Osteocyte (in vitro differentiated cells): ENCODE data around the gene LRP3. TPM values are rescaled to one million over a fixed set of nuclear protein-coding genes. Genes with fewer than 3 reads are reported as not detected.
"Not testable (repeated sequence)": the region's sequence is repeated elsewhere in the genome, so short reads cannot be mapped to it uniquely, and the experiment has no call there.

Experiments used
- DNase-seq: peaks from one replicate; pipeline ENCODE4 v3.0.0; 2021; ENCODE audit warnings: mixed read lengths; ENCODE audit not compliant: unreplicated experiment; ENCODE audit errors: extremely low spot score
- H3K27ac Mint-ChIP-seq: one replicate; pipeline ENCODE4 v1.8.0; 2021; ENCODE audit warnings: mild to moderate bottlenecking, mixed read lengths; ENCODE audit not compliant: unreplicated experiment
- H3K27me3 Mint-ChIP-seq: one replicate; pipeline ENCODE4 v1.8.0; 2021; ENCODE audit warnings: mixed read lengths; ENCODE audit not compliant: unreplicated experiment
- H3K36me3 Mint-ChIP-seq: one replicate; pipeline ENCODE4 v1.8.0; 2021; ENCODE audit warnings: mixed read lengths; ENCODE audit not compliant: unreplicated experiment
- H3K4me1 Mint-ChIP-seq: one replicate; pipeline ENCODE4 v1.8.0; 2021; ENCODE audit warnings: mixed read lengths; ENCODE audit not compliant: unreplicated experiment
- H3K4me3 Mint-ChIP-seq: one replicate; pipeline ENCODE4 v1.8.0; 2021; ENCODE audit warnings: mild to moderate bottlenecking, moderate library complexity, mixed read lengths; ENCODE audit not compliant: unreplicated experiment
- H3K9me3 Mint-ChIP-seq: one replicate; pipeline ENCODE4 v1.8.0; 2021; ENCODE audit warnings: mixed read lengths; ENCODE audit not compliant: unreplicated experiment
- CTCF ChIP-seq: fragments of 200-600 bp; sonication (generic); IDR thresholded peaks from 2 replicates; pipeline ENCODE4 v1.5.0; 2021; ENCODE audit warnings: antibody characterized with exemption, mild to moderate bottlenecking, moderate library complexity
- long read RNA-seq: library from polyadenylated mRNA; unstranded; transcript quantifications from one replicate; pipeline ENCODE4 v2.0.0, GENCODE V29; 2021
- total RNA-seq: library from RNA; stranded (reverse); gene quantifications from 2 replicates; pipeline ENCODE4 v1.2.1, GENCODE V29; 2021

The LRP3 gene
- total RNA-seq: 49.8 and 52.3 TPM in 2 replicates
- long read RNA-seq: 0 reads

- H3K9me3 Mint-ChIP-seq: no peaks in the 10 kb centered on the region
- TF ChIP-seq CTCF: no peak
- peaks cover 5% of the 10 kb centered on the region for H3K4me1 Mint-ChIP-seq
- DNase-seq: no peak
- peak within 1 kb of the TSS; percentile 52 for H3K27ac Mint-ChIP-seq
- H3K36me3 Mint-ChIP-seq: no peaks in the 10 kb centered on the region
- H3K4me3 Mint-ChIP-seq: peak within 1 kb of the TSS; percentile 84
- H3K27me3 Mint-ChIP-seq: peaks cover 6% of the 10 kb centered on the region
Measured at GRCh38 chr19:33193865-33194362, at the start of gene LRP3. Gene LRP3, plus strand, starts transcription at chr19:33194330. Its CDS starts 456 bp downstream, at chr19:33194786.

GRCh38 chr19:33146209-33146608, 47.9 kb upstream of the LRP3 start:
- no peak for TF ChIP-seq CTCF
- no peak overlapping the region for H3K27ac Mint-ChIP-seq
- no peak for DNase-seq
- H3K27me3 Mint-ChIP-seq: peaks cover 6% of the 10 kb centered on the region
- H3K4me1 Mint-ChIP-seq: peaks cover 3% of the 10 kb centered on the region
- no peak overlapping the region for H3K4me3 Mint-ChIP-seq
- no peaks in the 10 kb centered on the region for H3K36me3 Mint-ChIP-seq
- no peaks in the 10 kb centered on the region for H3K9me3 Mint-ChIP-seq

- TF ChIP-seq CTCF: no peak
- Mint-ChIP-seq H3K27ac (no peak overlapping the region), H3K36me3 (no peaks in the 10 kb centered on the region), H3K27me3 (no peaks in the 10 kb centered on the region), H3K4me3 (no peak overlapping the region), H3K9me3 (no peaks in the 10 kb centered on the region), H3K4me1 (peaks cover 3% of the 10 kb centered on the region)
- DNase-seq: no peak
Measured at GRCh38 chr19:33147538-33147937, 46.6 kb upstream of the LRP3 start.

- Mint-ChIP-seq H3K36me3 (no peaks in the 10 kb centered on the region), H3K4me3 (no peak overlapping the region), H3K9me3 (no peaks in the 10 kb centered on the region), H3K4me1 (no peaks in the 10 kb centered on the region), H3K27ac (no peak overlapping the region), H3K27me3 (no peaks in the 10 kb centered on the region)
- no peak for DNase-seq
- no peak for TF ChIP-seq CTCF
Measured at GRCh38 chr19:33150852-33151518, 43.1 kb upstream of the LRP3 start.

GRCh38 chr19:33152176-33152575, 42.0 kb upstream of the LRP3 start:
- H3K36me3 Mint-ChIP-seq: no peaks in the 10 kb centered on the region
- no peaks in the 10 kb centered on the region for H3K27me3 Mint-ChIP-seq
- no peaks in the 10 kb centered on the region for H3K9me3 Mint-ChIP-seq
- no peak for TF ChIP-seq CTCF
- H3K27ac Mint-ChIP-seq: no peak overlapping the region
- no peaks in the 10 kb centered on the region for H3K4me1 Mint-ChIP-seq
- H3K4me3 Mint-ChIP-seq: no peak overlapping the region
- no peak for DNase-seq

GRCh38 chr19:33152625-33153024, 41.5 kb upstream of the LRP3 start:
- H3K27me3 Mint-ChIP-seq, H3K27ac Mint-ChIP-seq, H3K4me1 Mint-ChIP-seq, H3K4me3 Mint-ChIP-seq, H3K36me3 Mint-ChIP-seq, H3K9me3 Mint-ChIP-seq, DNase-seq: not testable (repeated sequence)

- not testable (repeated sequence) for H3K4me3 Mint-ChIP-seq, H3K9me3 Mint-ChIP-seq, H3K27me3 Mint-ChIP-seq, DNase-seq, H3K4me1 Mint-ChIP-seq, H3K27ac Mint-ChIP-seq, H3K36me3 Mint-ChIP-seq
Measured at GRCh38 chr19:33154313-33154712, 39.8 kb upstream of the LRP3 start.
